ENCODE data around the gene RAD51B.

DNA sequence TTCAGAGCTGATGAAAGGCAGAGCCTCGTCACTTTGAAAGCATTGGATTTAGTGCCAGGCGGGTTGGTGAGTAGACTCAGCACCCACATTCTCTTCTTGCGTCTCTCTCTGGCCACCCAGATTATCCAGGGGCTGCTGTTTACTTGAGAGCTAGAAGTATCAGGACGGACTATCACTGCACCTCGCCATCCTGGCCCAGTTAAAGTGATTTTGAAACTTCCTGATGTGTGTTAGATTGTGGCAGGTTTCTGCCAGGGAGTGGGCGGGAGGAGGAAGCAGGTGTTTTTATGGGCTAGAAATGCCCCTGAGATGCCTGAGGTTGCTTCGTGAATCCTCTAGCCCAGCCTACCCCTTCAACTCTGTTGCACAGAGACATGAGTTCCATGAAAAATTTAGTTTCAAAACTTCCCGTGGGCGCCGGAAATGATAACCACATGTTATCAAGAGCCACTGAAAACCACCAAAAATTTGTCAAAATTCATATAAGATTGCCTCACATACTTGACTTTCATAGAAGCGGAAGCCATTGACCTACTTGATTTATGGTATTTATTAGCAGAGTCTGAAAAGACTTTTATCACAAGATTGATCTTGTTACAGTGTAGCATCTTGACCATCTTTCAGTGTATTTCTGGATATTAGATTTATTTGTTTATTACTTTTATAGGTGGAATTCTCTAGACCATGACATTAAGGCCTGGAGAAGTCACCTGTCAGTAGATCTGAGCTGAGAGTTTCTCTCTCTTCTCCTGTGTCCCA lies 466.0 kb downstream of the RAD51B start:
- TF ChIP-seq, protein P1, sequence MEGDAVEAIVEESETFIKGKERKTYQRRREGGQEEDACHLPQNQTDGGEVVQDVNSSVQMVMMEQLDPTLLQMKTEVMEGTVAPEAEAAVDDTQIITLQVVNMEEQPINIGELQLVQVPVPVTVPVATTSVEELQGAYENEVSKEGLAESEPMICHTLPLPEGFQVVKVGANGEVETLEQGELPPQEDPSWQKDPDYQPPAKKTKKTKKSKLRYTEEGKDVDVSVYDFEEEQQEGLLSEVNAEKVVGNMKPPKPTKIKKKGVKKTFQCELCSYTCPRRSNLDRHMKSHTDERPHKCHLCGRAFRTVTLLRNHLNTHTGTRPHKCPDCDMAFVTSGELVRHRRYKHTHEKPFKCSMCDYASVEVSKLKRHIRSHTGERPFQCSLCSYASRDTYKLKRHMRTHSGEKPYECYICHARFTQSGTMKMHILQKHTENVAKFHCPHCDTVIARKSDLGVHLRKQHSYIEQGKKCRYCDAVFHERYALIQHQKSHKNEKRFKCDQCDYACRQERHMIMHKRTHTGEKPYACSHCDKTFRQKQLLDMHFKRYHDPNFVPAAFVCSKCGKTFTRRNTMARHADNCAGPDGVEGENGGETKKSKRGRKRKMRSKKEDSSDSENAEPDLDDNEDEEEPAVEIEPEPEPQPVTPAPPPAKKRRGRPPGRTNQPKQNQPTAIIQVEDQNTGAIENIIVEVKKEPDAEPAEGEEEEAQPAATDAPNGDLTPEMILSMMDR (IDR thresholded peaks at IDR 0.05), result no peak
- no peak for TF ChIP-seq POLR2A (IDR thresholded peaks at IDR 0.05)
- no peak for TF ChIP-seq POLR2AphosphoS5 (IDR thresholded peaks at IDR 0.05)
